ENCODE measurements around the gene PLAC1.

DNA sequence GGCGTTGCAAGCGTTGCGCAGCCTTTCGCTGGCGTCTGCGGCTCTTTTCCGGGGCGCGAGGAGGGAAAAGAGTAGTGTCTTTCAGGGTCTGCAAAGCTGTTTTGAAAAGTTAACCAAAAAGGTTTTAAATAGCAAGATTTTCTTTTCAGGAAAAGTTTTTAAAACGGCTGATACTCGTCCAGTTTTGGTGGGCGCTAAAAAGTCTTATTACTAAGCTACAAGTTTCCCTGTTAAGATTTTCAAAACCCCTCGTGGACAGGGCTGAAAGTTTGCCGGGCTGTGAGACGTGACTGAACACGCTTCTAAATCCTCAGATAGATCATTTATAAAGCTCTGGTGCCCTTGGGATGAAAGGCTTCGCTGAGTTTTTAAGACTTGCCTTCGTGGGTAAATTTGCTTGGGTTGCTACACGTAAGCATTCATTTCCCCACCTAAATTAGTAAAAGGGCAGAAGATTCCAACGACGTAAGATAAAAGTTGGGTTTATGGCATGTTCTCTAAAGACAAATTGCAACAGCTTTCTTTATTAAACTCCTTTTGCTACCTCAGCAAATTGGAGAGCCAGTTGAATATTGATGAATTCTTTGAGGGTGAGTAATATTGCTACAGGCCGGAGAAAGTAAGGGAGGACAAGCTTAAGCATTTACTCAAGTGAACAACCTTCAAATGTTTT lies 106.8 kb downstream of the PLAC1 start:
- TF ChIP-seq EZH2 (IDR thresholded peaks at IDR 0.05) (no peak), FOXP2 (optimal IDR thresholded peaks at IDR 0.05; ENCODE audit: control extremely low read depth, extremely low read length, insufficient read depth) (no peak), POLR2AphosphoS5 (IDR thresholded peaks at IDR 0.05; ENCODE audit: borderline replicate concordance, low read depth, low read length) (no peak)

All from SK-N-MC (cell line).